HG02678 (cell line): ENCODE measurements around the gene PTP4A2.

Experiments used
- ATAC-seq: cut with Tn5 transposase; IDR thresholded peaks from one replicate; pipeline ENCODE4 v1.9.1; 2021; ENCODE audit warnings: mild to moderate bottlenecking, moderate library complexity; ENCODE audit not compliant: unreplicated experiment

PTP4A2 gene

GRCh38 chr1:31938184-31938975 is at the start of gene PTP4A2:
Gene PTP4A2, minus strand, starts transcription at chr1:31938368. Its CDS starts 19,303 bp downstream, at chr1:31919065.
- ATAC-seq = peak; percentile 83

GRCh38 chr1:31987135-31987619 is 49.0 kb upstream of the PTP4A2 start:
- ATAC-seq = no peak

- ATAC-seq = no peak
Measured at GRCh38 chr1:31985430-31985829, 47.3 kb upstream of the PTP4A2 start.

- ATAC-seq = no peak
Measured at GRCh38 chr1:31984419-31985347, 46.5 kb upstream of the PTP4A2 start.

- ATAC-seq = no peak
Measured at GRCh38 chr1:31981972-31982371, 43.8 kb upstream of the PTP4A2 start.

- no peak for ATAC-seq
Measured at GRCh38 chr1:31981456-31981839, 43.3 kb upstream of the PTP4A2 start.

GRCh38 chr1:31980835-31981455 is 42.8 kb upstream of the PTP4A2 start:
- no peak for ATAC-seq

- ATAC-seq = no peak
Measured at GRCh38 chr1:31978843-31979400, 40.8 kb upstream of the PTP4A2 start.

- ATAC-seq = no peak
Measured at GRCh38 chr1:31977385-31978131, 39.4 kb upstream of the PTP4A2 start.

- no peak for ATAC-seq
Measured at GRCh38 chr1:31976401-31976800, 38.2 kb upstream of the PTP4A2 start.

GRCh38 chr1:31970873-31971272 is 32.7 kb upstream of the PTP4A2 start:
- no peak for ATAC-seq

GRCh38 chr1:31961536-31961935 is 23.4 kb upstream of the PTP4A2 start:
- no peak for ATAC-seq

GRCh38 chr1:31959521-31960340 is 21.6 kb upstream of the PTP4A2 start:
- ATAC-seq = no peak

- peak; percentile 47 for ATAC-seq
Measured at GRCh38 chr1:31957701-31958674, 19.8 kb upstream of the PTP4A2 start.

- ATAC-seq = peak; percentile 65
Measured at GRCh38 chr1:31955917-31956736, 18.0 kb upstream of the PTP4A2 start.

- no peak for ATAC-seq
Measured at GRCh38 chr1:31954607-31955283, 16.6 kb upstream of the PTP4A2 start.

- ATAC-seq = no peak
Measured at GRCh38 chr1:31952825-31953220, 14.7 kb upstream of the PTP4A2 start.
